NCI-H748 (cell line): ENCODE measurements around the gene VEGFC.

ENCODE experiments used
- DNase-seq: peaks from one replicate; lab custom pipeline; 2025; ENCODE audit not compliant: unreplicated experiment; lab: John Stamatoyannopoulos, UW

VEGFC gene

GRCh38 chr4:176792326-176793059, at the start of gene VEGFC:
VEGFC (minus strand) TSS chr4:176792922; CDS start chr4:176792311, 611 bp downstream.
- peak; percentile 73 for DNase-seq

- DNase-seq: no peak
Observed at GRCh38 chr4:176841711-176842112, 49.0 kb upstream of the VEGFC start.

- no peak for DNase-seq
Observed at GRCh38 chr4:176840166-176840565, 47.4 kb upstream of the VEGFC start.

GRCh38 chr4:176839656-176840055, 46.9 kb upstream of the VEGFC start:
- no peak for DNase-seq

- no peak for DNase-seq
Observed at GRCh38 chr4:176838601-176839433, 46.1 kb upstream of the VEGFC start.

- no peak for DNase-seq
Observed at GRCh38 chr4:176837169-176837895, 44.6 kb upstream of the VEGFC start.

GRCh38 chr4:176834531-176834930, 41.8 kb upstream of the VEGFC start:
- DNase-seq: no peak

- no peak for DNase-seq
Observed at GRCh38 chr4:176833400-176834175, 40.9 kb upstream of the VEGFC start.

- no peak for DNase-seq
Observed at GRCh38 chr4:176830971-176831370, 38.2 kb upstream of the VEGFC start.

GRCh38 chr4:176825586-176825985, 32.9 kb upstream of the VEGFC start:
- DNase-seq: no peak

- DNase-seq: no peak
Observed at GRCh38 chr4:176824645-176825366, 32.1 kb upstream of the VEGFC start.

GRCh38 chr4:176818531-176818930, 25.8 kb upstream of the VEGFC start:
- DNase-seq: no peak

GRCh38 chr4:176817204-176817603, 24.5 kb upstream of the VEGFC start:
- no peak for DNase-seq

- no peak for DNase-seq
Observed at GRCh38 chr4:176814770-176815169, 22.0 kb upstream of the VEGFC start.

- no peak for DNase-seq
Observed at GRCh38 chr4:176810481-176811249, 17.9 kb upstream of the VEGFC start.

- DNase-seq: no peak
Observed at GRCh38 chr4:176806778-176807375, 14.2 kb upstream of the VEGFC start.

GRCh38 chr4:176805155-176805554, 12.4 kb upstream of the VEGFC start:
- no peak for DNase-seq

GRCh38 chr4:176800891-176801534, 8.3 kb upstream of the VEGFC start:
- no peak for DNase-seq

- DNase-seq: no peak
Observed at GRCh38 chr4:176799653-176800052, 6.9 kb upstream of the VEGFC start.
